Natural killer cell treated with Interleukin-12 subunit alpha and Interleukin-12 subunit beta and Interleukin-15 and Interleukin-18, amount 100 ng/mL, for 72 hours (primary cell): ENCODE data around the gene CREBL2. TPM values are rescaled to one million over a fixed set of nuclear protein-coding genes. Genes with fewer than 3 reads are reported as not detected.
A peak's percentile ranks its signal among the peaks of the same experiment; 100 is the strongest.
"Not testable (repeated sequence)": the region's sequence is repeated elsewhere in the genome, so short reads cannot be mapped to it uniquely, and the experiment has no call there.

Source experiments
- ATAC-seq, 2 donors: fragments of 150-1000 bp; cut with Tn5 transposase in 1 of 2; sonication (Bioruptor Pico), chemical (Tn5 transposase) in 1 of 2; 2 replicates each; pipeline ENCODE4 v1.10.0; 2021
- DNase-seq: peaks from one replicate; pipeline ENCODE4 v3.0.0; 2022; ENCODE audit warnings: low spot score
- H3K27ac Mint-ChIP-seq, 2 donors: 1 replicate in 1 of 2; 2 replicates in 1 of 2; pipeline ENCODE4 v1.8.0; 2022; ENCODE audit warnings: mixed read lengths in 2 of 2, mild to moderate bottlenecking in 1 of 2, moderate library complexity in 1 of 2
- H3K27me3 Mint-ChIP-seq, 2 donors: 1 replicate in 1 of 2; 2 replicates in 1 of 2; pipeline ENCODE4 v1.8.0; 2022; ENCODE audit warnings: mixed read lengths in 2 of 2
- H3K36me3 Mint-ChIP-seq: one replicate; pipeline ENCODE4 v1.8.0; 2022; ENCODE audit warnings: mixed read lengths
- H3K4me1 Mint-ChIP-seq, 2 donors: 1 replicate in 1 of 2; 2 replicates in 1 of 2; pipeline ENCODE4 v1.8.0; 2022; ENCODE audit warnings: low read depth in 2 of 2, mixed read lengths in 2 of 2, mild to moderate bottlenecking in 1 of 2
- H3K4me3 Mint-ChIP-seq: one replicate; pipeline ENCODE4 v1.8.0; 2022; ENCODE audit warnings: mixed read lengths
- H3K9me3 Mint-ChIP-seq: 2 replicates; pipeline ENCODE4 v1.8.0; 2022; ENCODE audit warnings: mixed read lengths
- total RNA-seq, 2 donors: library from RNA; stranded (reverse); gene quantifications; one replicate each; pipeline ENCODE4 v1.2.3, GENCODE V29; 2022

Gene CREBL2
- total RNA-seq: 10 to 100 TPM; 15.5 to 15.9 TPM

DNA sequence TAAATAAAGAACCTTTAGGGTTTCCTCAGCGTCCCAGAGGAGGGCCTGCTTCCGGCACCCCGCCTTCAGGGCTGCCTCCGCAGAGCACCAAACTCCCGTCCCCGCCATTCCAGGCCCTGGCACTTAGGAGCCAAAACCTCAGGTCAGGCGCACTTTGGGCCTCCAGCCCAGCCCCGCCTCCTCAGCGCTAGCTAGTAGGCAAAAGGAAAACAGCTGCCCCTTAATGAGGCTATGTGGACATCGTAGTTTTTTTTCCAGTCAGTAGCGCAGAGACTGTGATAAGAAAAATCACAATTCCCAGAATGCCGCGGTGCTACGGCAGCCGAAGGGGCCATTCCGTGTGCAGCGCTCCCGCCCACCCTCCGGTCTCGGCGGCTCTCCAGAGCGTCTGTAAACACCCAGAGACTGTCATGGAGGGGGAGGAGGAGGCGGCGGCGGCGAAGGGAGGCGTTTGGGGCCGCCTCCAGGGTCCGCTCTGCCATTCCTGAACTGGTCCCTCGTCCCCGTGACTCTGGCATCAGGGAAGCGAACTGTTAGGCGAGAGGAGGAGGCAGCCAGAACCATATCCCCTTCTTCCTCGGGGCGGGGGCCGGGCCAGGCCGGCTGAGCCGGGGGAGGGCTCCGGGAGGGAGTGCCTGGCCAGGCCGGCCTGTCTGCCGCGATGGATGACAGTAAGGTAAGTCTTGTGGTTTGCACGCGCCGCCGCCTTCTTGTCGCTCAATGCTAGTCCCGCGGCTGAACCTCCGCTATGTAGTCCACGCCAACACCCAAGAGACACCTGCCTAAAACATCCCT, at the start of gene CREBL2:
Gene CREBL2, plus strand, starts transcription at position 365 of the 795 bp plus-strand sequence. Its CDS starts 297 bp downstream, at position 662.
- Mint-ChIP-seq H3K27me3 (no peaks in the 10 kb centered on the region), H3K4me3 (peak within 1 kb of the TSS; percentile 94), H3K27ac (peak within 1 kb of the TSS; percentile 94 to 95), H3K36me3 (no peaks in the 10 kb centered on the region), H3K4me1 (peaks cover 24 to 41% of the 10 kb centered on the region in 2 donors), H3K9me3 (no peaks in the 10 kb centered on the region)
- ATAC-seq: peak; percentile 93 to 94
- peak; percentile 91 for DNase-seq

DNA sequence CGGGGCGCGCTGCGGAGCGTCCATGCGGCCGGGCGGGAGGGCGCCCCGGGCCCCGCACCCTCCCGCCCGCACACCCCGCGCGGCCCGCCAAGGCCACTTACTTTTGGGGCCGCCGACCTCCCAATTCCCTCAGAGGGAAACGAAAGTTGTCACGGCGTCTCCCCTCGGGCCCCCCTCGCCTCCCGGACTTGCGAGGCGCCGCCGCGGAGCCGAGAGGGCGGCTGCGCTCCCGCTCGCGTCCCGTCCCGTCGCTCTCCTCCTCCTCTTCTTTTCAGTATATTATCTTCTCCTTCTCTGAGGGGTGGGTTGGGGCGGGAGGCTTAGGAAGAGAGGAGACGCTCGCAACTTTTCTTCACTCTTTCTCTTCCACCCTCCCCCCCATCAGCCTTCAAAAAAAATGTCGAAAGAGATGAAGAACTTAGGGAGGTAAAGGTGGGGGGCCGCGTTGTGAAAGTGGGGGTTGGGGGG, 49.6 kb upstream of the CREBL2 start:
- H3K4me3 Mint-ChIP-seq: peak overlapping the region; percentile 83
- no peaks in the 10 kb centered on the region for H3K27me3 Mint-ChIP-seq
- H3K4me1 Mint-ChIP-seq: peaks cover 11 to 32% of the 10 kb centered on the region in 2 donors
- H3K36me3 Mint-ChIP-seq: peaks cover 6% of the 10 kb centered on the region
- ATAC-seq (peak; percentile 8 to 15), DNase-seq (no peak)
- peak overlapping the region; percentile 85 to 96 for H3K27ac Mint-ChIP-seq
- H3K9me3 Mint-ChIP-seq: no peaks in the 10 kb centered on the region

DNA sequence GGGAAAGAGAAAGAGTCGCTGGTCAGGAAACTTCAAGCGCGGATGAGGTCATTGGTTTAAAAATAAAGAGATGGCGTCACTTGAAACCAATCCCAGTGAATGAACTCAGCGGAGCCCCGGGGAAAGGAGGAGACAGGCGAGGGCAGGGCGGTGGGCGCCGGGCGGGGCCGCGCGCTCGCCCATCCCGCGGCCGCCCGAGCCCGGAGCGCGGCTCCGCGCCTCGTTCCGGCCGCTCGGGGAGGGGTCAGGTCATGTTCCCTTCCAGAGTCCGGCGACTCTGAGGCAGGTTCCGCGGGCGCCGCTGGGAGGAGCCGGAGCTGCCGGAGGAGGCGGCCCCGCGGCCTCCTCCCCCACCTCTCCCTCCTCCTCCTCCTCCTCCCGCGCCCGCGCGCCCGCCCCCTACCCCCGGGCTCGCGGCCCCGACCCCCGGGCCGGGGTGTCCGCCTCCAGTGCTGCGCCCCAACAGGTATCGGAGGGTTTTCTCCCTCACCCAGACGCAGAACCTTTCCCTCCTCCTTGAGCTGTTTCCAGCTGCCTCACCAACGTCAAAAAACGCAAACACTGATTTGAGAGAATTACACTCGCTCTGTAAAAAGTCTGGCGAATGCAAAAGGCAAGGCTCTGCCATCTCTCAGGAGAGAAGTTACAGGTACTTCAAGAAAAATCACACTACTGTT, 49.0 kb upstream of the CREBL2 start, which contains the start of gene DUSP16:
Gene DUSP16, minus strand, starts transcription at position 279 of the 677 bp plus-strand sequence. CDS start 41,765 bp downstream, outside the sequence.
- no peaks in the 10 kb centered on the region for H3K9me3 Mint-ChIP-seq
- H3K27me3 Mint-ChIP-seq: no peaks in the 10 kb centered on the region
- ATAC-seq: peak; percentile 91 to 95
- peaks cover 6% of the 10 kb centered on the region for H3K36me3 Mint-ChIP-seq
- H3K27ac Mint-ChIP-seq: peak within 1 kb of the TSS; percentile 85 to 96
- peak within 1 kb of the TSS; percentile 83 for H3K4me3 Mint-ChIP-seq
- peak; percentile 88 for DNase-seq
- H3K4me1 Mint-ChIP-seq: peaks cover 13 to 32% of the 10 kb centered on the region in 2 donors

DNA sequence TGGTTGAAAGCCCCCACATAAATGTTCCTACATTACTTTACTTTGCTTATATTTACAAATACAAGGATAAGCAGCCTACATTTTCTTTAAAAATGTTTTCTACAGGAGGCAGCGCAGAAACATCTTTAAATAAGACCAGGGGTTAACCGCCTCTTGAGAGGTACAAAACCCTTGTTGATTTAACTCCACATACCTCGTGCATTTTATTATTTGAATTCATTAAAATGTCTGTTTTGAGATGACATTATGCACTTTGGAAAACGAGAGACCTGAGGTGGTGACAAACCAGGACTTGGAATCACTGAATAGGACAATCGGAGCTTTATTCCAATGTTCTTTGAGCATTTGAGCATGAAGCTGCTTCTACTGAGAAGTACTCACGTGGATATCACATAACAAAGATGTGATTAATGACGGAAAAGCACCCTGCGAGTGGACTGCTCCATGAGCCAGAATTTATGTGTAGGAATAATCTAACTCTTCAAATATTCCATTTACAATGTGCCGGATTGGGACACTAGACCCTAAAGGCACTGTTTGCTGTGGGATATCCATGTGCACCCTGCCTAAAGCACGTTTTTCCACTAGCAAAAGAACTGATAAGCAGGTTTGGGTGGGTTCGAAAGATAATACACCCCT, 48.3 kb upstream of the CREBL2 start:
- Mint-ChIP-seq H3K27ac (peak overlapping the region; percentile 85 to 96), H3K4me1 (peaks cover 10 to 32% of the 10 kb centered on the region in 2 donors), H3K4me3 (peak overlapping the region; percentile 83), H3K36me3 (peaks cover 6% of the 10 kb centered on the region), H3K27me3 (no peaks in the 10 kb centered on the region), H3K9me3 (no peaks in the 10 kb centered on the region)
- ATAC-seq: no peak
- DNase-seq: no peak

- Mint-ChIP-seq H3K36me3 (peaks cover 6% of the 10 kb centered on the region), H3K4me1 (peaks cover 7 to 27% of the 10 kb centered on the region in 2 donors), H3K27ac (no peak overlapping the region), H3K9me3 (no peaks in the 10 kb centered on the region), H3K4me3 (no peak overlapping the region), H3K27me3 (peaks cover 0 to 3% of the 10 kb centered on the region in 2 donors)
- DNase-seq: no peak
- ATAC-seq: no peak
Observed at GRCh38 chr12:12564911-12565310, 46.8 kb upstream of the CREBL2 start.

DNA sequence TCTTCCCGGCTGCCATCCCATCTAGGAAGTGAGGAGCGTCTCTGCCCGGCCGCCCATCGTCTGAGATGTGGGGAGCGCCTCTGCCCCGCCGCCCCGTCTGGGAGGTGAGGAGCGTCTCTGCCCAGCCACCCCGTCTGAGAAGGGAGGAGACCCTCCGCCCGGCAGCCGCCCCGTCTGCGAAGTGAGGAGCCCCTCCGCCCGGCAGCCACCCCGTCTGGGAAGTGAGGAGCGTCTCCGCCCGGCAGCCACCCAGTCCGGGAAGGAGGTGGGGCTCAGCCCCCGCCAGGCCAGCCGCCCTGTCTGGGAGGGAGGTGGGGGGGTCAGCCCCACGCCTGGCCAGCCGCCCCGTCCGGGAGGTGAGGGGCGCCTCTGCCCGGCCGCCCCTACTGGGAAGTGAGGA, 45.7 kb upstream of the CREBL2 start:
- not testable (repeated sequence) for H3K27ac Mint-ChIP-seq, ATAC-seq, H3K9me3 Mint-ChIP-seq, H3K36me3 Mint-ChIP-seq, H3K4me3 Mint-ChIP-seq, DNase-seq, H3K27me3 Mint-ChIP-seq
- H3K4me1 Mint-ChIP-seq: peaks cover 3 to 16% of the 10 kb centered on the region in 2 donors

DNA sequence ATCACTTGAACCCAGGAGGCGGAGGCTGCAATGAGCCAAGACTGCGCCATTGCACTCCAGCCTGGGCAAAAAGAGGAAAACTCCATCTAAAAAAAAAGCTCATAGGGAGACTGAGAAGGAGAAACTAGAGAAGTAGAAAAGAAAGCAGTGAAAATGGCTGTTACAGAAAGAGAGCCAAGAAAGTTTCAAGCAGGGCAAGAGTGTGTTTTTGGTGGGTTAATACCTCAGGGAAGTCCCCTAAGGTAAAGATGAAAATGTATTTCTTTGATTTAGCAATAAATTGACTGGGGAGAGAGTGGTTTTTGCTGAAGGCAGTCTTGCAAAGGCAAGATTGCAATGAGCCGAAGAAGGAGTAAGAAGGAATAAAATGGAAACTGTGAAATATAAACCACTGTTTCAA, 39.0 kb upstream of the CREBL2 start:
- DNase-seq (no peak), ATAC-seq (no peak)
- Mint-ChIP-seq H3K4me3 (no peak overlapping the region), H3K27me3 (peaks cover 4 to 5% of the 10 kb centered on the region in 2 donors), H3K9me3 (no peaks in the 10 kb centered on the region), H3K36me3 (no peaks in the 10 kb centered on the region), H3K27ac (no peak overlapping the region), H3K4me1 (peaks cover 0 to 1% of the 10 kb centered on the region in 2 donors)

DNA sequence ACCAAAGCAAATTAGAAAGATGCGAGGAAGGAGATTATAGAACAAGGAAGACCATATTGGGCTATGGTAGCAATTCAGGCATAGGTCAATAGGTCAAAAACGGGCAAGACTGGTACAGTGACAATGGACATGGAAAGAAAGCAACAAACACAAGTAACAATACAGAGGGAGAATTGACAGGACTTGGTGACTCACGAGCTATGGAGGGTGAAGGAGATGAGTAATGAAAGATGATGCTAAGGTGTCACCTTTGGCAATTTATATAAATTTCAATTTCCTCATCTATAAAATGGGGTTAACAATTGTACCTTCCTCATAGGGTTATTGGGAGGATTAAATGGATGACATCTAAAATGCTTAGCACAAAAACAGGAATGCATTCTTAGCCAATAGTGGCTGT, 33.9 kb upstream of the CREBL2 start:
- Mint-ChIP-seq H3K4me1 (peaks cover 2 to 8% of the 10 kb centered on the region in 2 donors), H3K27me3 (peaks cover 0 to 2% of the 10 kb centered on the region in 2 donors), H3K36me3 (no peaks in the 10 kb centered on the region), H3K4me3 (no peak overlapping the region), H3K9me3 (no peaks in the 10 kb centered on the region), H3K27ac (no peak overlapping the region)
- no peak for ATAC-seq
- no peak for DNase-seq

DNA sequence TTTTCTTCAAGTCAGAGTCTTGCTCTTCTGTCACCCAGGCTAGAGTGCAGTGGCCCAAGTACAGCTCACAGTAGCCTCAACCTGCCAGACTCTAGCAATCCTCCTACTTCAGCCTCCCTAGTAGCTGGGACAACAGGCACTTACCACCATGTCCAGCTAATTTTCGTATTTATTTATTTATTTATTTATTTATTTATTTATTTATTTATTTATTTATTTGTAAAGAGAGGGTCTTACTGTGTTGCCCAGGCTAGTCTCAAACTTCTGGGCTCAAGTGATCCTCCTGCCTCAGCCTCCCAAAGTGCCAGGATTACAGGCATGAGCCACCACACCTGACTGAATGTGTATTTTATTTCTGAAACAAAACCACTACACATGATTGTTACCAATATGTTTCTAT, 31.0 kb upstream of the CREBL2 start:
- H3K27ac Mint-ChIP-seq, H3K36me3 Mint-ChIP-seq, DNase-seq, H3K9me3 Mint-ChIP-seq, H3K27me3 Mint-ChIP-seq, ATAC-seq, H3K4me3 Mint-ChIP-seq: not testable (repeated sequence)
- H3K4me1 Mint-ChIP-seq: peaks cover 6 to 32% of the 10 kb centered on the region in 2 donors

- peak in 1 of 2 donors; percentile 68 for ATAC-seq
- Mint-ChIP-seq H3K4me1 (peaks cover 6 to 32% of the 10 kb centered on the region in 2 donors), H3K27ac (peak overlapping the region; percentile 72 to 83), H3K4me3 (peak overlapping the region; percentile 50), H3K36me3 (no peaks in the 10 kb centered on the region), H3K9me3 (no peaks in the 10 kb centered on the region), H3K27me3 (peaks cover 0 to 10% of the 10 kb centered on the region in 2 donors)
- no peak for DNase-seq
Observed at GRCh38 chr12:12582193-12582881, 29.3 kb upstream of the CREBL2 start.

GRCh38 chr12:12582895-12583303, 28.8 kb upstream of the CREBL2 start:
- ATAC-seq: peak; percentile 91 to 94
- Mint-ChIP-seq H3K27ac (peak overlapping the region; percentile 72 to 83), H3K9me3 (no peaks in the 10 kb centered on the region), H3K36me3 (no peaks in the 10 kb centered on the region), H3K4me1 (peaks cover 6 to 32% of the 10 kb centered on the region in 2 donors), H3K4me3 (peak overlapping the region; percentile 50), H3K27me3 (peaks cover 0 to 9% of the 10 kb centered on the region in 2 donors)
- peak; percentile 59 for DNase-seq

- peak overlapping the region; percentile 50 for H3K4me3 Mint-ChIP-seq
- H3K27ac Mint-ChIP-seq: peak overlapping the region; percentile 72 to 83
- H3K27me3 Mint-ChIP-seq: peaks cover 0 to 9% of the 10 kb centered on the region in 2 donors
- DNase-seq (no peak), ATAC-seq (no peak)
- H3K36me3 Mint-ChIP-seq: no peaks in the 10 kb centered on the region
- peaks cover 6 to 32% of the 10 kb centered on the region in 2 donors for H3K4me1 Mint-ChIP-seq
- H3K9me3 Mint-ChIP-seq: no peaks in the 10 kb centered on the region
Observed at GRCh38 chr12:12583510-12584178, 28.0 kb upstream of the CREBL2 start.
